ENCODE measurements around the gene ZNF668. TPM values are rescaled to one million over a fixed set of nuclear protein-coding genes. Genes with fewer than 3 reads are reported as not detected.
A peak's percentile ranks its signal among the peaks of the same experiment; 100 is the strongest.

Gene ZNF668
- total and polyA plus RNA-seq, 2 of the 13 experiments (the other 11 are each of a cell fraction or from before 2014, with no cell fraction given) = 3.8 to 9.8 TPM

- TF ChIP-seq SNRNP70 (IDR thresholded peaks at IDR 0.05; ENCODE audit: low read depth, low read length) = no peak
- TF ChIP-seq RFX3 (CRISPR knock-in tag; IDR thresholded peaks at IDR 0.05) = no peak; the same call in 1 of the 2 replicates
- TF ChIP-seq FOSL1 (CRISPR knock-in tag; IDR thresholded peaks at IDR 0.05; ENCODE audit: borderline replicate concordance) = no peak
- TF ChIP-seq PHB2 (IDR thresholded peaks at IDR 0.05; ENCODE audit: partially characterized antibody) = no peak
- TF ChIP-seq SMAD3 (CRISPR knock-in tag; IDR thresholded peaks at IDR 0.05) = peak; percentile 71
- TF ChIP-seq ARID5B (CRISPR knock-in tag; IDR thresholded peaks at IDR 0.05) = peak; percentile 47
- peak; percentile 25; the same call in 1 of the 2 replicates for TF ChIP-seq TBX2 (CRISPR knock-in tag; IDR thresholded peaks at IDR 0.05; ENCODE audit: borderline replicate concordance)
- TF ChIP-seq ZFP90 (CRISPR knock-in tag; IDR thresholded peaks at IDR 0.05; ENCODE audit: borderline replicate concordance) = peak; percentile 93
- no peak for TF ChIP-seq MAFK (conservative IDR thresholded peaks at IDR 0.05 in 1 of 2, IDR thresholded peaks at IDR 0.05 in 1 of 2; ENCODE audit: low read length in 2 of 2)
- peak; percentile 75; the same call in 1 of the 2 replicates for TF ChIP-seq ZNF354B (CRISPR knock-in tag; IDR thresholded peaks at IDR 0.05)
- TF ChIP-seq IRF2 (CRISPR knock-in tag; IDR thresholded peaks at IDR 0.05) = peak; percentile 96
- TF ChIP-seq DPF2 (CRISPR knock-in tag; IDR thresholded peaks at IDR 0.05; ENCODE audit: borderline replicate concordance, low read depth) = 0 out of 2 replicates have a peak, but pooled peaks have one; percentile 14
- peak; percentile 62; the same call in 1 of the 2 replicates for TF ChIP-seq ZNF788 (CRISPR knock-in tag; IDR thresholded peaks at IDR 0.05; ENCODE audit: borderline replicate concordance)
- TF ChIP-seq ATF4 (CRISPR knock-in tag; IDR thresholded peaks at IDR 0.05) = peak in 1 of 2 experiments; percentile 10; a peak in 1 of 4 replicates
- peak; percentile 67; the same call in 1 of the 2 replicates for TF ChIP-seq ZBTB43 (CRISPR knock-in tag; conservative IDR thresholded peaks at IDR 0.05)
- no peak for TF ChIP-seq PLSCR1 (CRISPR knock-in tag; IDR thresholded peaks at IDR 0.05; ENCODE audit: borderline replicate concordance)
- TF ChIP-seq ZKSCAN5 (CRISPR knock-in tag; IDR thresholded peaks at IDR 0.05) = no peak
- TF ChIP-seq ZNF121 (CRISPR knock-in tag; IDR thresholded peaks at IDR 0.05) = peak; percentile 44; the same call in 1 of the 2 replicates
- TF ChIP-seq ATF7-NPFF (CRISPR knock-in tag; IDR thresholded peaks at IDR 0.05; ENCODE audit: low read depth) = peak; percentile 78; the same call in 1 of the 2 replicates
- peak; percentile 79 for TF ChIP-seq ZNF143 (CRISPR knock-in tag; IDR thresholded peaks at IDR 0.05)
- peak; percentile 96 for TF ChIP-seq TOE1 (CRISPR knock-in tag; IDR thresholded peaks at IDR 0.05)
- peak; percentile 60; the same call in 1 of the 2 replicates for TF ChIP-seq TP53 (CRISPR knock-in tag; conservative IDR thresholded peaks at IDR 0.05)
These were observed at the start of gene ZNF668, which contains the start of gene ZNF646 (continued) for GRCh38 chr16:31073970-31074813.

Measured in HepG2 (cell line).